ENCODE data around the gene TBKBP1.
A peak's percentile ranks its signal among the peaks of the same experiment; 100 is the strongest.

TBKBP1 gene

GRCh38 chr17:47713980-47714700 is 20.2 kb downstream of the TBKBP1 start:
- DNase-seq (ENCODE audit: low spot score), result no peak

- DNase-seq (ENCODE audit: low spot score), result no peak
Observed at GRCh38 chr17:47714773-47715396, 20.9 kb downstream of the TBKBP1 start.

GRCh38 chr17:47715669-47716325 is 21.8 kb downstream of the TBKBP1 start:
- no peak for DNase-seq (ENCODE audit: low spot score)

- no peak for DNase-seq (ENCODE audit: low spot score)
Observed at GRCh38 chr17:47716375-47716774, 22.4 kb downstream of the TBKBP1 start.

GRCh38 chr17:47717261-47717697 is 23.3 kb downstream of the TBKBP1 start:
- no peak for DNase-seq (ENCODE audit: low spot score)

DNA sequence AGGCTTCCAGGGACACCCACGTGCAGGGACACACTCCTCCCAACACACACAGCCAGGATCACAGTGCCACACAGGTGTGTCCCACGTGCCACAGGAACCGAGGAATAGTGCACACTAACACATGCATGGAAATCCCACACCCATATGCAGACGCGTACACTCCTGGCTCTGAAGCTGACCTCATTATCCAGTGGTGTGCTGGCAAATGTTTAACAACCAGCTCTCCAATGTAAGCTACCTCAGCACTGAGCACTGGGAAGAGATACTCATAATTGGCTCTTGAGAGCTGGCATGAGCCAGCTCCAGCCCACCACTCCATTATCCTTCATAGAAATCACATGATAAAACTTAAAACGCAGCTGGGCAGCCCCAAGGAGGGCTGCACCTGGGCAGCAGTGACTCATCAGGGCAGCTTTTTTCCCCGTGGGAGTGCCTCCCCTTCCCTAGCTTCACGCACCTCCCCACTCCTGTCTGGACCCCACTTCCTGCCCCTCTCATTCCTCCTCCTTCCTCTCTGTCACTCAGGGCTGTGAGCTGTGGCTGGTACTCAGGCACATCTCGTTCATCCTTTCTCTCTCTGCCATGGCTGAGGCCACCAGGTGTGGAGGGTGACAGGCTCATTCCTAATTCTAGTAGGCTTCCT is 24.1 kb downstream of the TBKBP1 start:
- no peak for DNase-seq (ENCODE audit: low spot score)

DNA sequence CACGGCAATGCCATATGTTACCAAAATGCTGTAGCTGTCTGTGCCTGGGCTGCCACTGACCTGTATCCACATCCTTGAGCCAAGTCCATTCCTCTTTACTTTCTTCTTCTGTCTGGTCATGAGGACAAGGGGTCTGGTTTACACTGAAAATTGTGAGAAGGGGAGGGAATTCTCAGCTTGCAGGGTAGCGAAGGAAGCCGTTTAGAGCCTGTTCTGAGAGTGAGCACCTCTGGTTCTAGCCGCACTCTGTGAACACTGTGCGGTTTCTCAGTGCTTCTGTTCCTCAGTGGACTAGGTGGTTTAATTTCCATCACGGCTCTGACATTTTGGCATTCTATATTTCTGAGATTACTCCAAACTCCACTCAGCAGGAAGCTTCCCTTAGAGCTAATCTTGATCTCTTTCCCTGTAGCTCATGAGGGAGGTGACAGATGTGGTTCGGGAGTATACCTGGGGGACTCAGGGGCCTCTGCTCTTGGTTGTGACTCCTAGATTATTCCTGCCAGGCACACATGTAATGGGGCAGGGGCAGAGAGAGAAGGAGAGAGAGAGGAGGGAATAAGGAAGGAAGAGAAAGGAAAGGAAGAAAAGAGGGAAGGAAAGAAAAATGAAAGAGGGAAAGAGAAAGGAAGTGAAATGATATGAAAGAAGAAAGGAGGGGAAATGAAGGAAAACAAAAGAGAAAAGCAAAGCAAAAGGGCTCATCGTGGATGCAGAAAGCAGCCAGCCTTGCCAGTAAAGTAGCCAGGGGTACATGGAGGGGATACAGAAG is 24.9 kb downstream of the TBKBP1 start:
- no peak for DNase-seq (ENCODE audit: low spot score)

- peak; percentile 71 for DNase-seq (ENCODE audit: low spot score)
Observed at GRCh38 chr17:47719411-47720152, 25.6 kb downstream of the TBKBP1 start.

GRCh38 chr17:47720196-47720595 is 26.2 kb downstream of the TBKBP1 start:
- DNase-seq (ENCODE audit: low spot score), result no peak

DNA sequence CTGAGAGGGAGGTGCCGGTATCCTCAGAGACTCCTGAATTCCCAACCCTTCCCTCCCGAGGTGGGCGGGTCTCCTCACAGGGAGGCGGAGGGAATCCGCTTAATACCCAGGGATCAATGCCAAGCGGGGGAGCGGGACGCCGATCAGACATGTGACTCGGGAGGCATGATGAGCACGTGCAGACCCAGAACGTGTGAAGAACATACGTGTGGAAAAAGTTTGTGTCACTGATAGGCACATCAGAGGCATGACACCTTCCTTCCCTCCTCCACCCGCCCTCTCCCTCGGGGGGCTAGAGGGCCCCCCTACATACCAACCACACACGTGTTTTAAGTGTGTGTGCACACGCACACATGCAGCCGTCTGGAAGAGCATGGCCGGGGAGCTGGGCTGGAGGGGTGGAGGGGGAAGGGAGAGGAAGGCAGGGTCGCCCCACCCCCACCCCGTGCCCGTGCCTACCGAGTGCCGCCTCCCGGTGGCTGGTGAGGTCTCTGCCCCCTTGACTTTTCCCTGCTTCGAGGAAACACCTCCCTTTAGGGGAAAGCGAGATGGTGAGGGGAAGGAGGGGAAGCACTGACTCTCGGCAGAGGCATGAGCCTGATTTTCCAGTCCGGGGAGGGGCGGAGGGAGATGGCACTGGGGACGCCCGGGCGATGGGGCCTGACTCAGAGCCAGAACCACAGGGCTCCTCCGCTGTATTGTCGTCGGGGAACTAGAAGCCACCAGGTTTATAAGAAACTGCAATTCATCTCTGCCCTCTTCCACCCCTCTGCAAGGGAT is 27.0 kb downstream of the TBKBP1 start:
- DNase-seq (ENCODE audit: low spot score), result peak; percentile 88

- DNase-seq (ENCODE audit: low spot score), result no peak
Observed at GRCh38 chr17:47721725-47722124, 27.8 kb downstream of the TBKBP1 start.

DNA sequence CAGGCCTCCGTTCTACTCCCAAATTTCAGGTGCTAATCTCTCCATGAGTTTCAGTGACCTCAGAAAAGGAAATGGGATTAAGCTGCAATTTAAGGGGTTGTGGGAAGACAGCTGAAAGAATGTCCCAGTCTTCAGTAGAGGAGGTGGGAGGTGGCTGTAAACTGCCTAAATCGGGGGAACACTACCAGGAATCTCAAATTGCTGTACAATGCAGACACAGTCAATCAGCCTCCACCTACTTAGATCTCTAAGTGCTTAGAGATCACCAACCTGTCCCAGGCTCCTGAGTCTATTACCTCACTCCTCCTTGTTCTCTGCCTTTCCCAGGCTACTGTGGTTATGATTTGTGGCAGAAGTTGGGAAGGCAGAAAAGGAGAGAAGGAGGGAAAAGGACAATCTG is 30.7 kb downstream of the TBKBP1 start:
- DNase-seq (ENCODE audit: low spot score), result no peak

DNA sequence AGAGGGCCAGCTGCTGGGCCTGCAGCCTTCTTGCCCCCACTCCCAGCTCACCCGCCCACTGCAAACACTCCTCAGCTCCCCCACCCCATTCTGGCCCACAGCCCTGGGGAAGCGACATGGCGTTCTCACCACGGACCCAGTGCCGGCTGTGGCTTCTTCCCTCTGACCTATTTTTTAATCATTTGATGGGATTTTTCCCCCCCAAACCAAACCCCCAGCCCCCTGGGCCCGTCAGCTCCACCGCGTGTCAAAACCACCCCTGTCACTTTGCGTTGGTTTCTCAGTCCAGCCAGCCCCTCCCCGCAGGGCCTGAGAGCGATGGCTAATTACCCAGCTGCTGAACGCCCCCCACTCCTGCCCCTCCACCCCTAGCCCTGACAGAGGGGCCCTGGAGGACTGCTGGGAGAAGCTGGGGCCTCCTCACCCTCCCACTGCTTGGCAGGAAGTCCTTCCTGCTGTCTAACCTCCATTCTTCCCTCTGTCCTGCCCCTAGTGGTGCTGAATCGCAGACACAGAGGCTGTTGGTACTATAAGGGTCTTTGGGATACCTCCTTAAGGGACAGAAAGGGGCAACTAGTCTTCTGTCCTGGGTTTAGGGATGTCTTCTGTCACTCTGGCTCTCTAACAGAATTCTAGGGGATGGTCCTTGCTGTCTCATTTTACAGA is 31.6 kb downstream of the TBKBP1 start:
- DNase-seq (ENCODE audit: low spot score), result no peak

GRCh38 chr17:47726796-47727703 is 33.1 kb downstream of the TBKBP1 start:
- no peak for DNase-seq (ENCODE audit: low spot score)

DNA sequence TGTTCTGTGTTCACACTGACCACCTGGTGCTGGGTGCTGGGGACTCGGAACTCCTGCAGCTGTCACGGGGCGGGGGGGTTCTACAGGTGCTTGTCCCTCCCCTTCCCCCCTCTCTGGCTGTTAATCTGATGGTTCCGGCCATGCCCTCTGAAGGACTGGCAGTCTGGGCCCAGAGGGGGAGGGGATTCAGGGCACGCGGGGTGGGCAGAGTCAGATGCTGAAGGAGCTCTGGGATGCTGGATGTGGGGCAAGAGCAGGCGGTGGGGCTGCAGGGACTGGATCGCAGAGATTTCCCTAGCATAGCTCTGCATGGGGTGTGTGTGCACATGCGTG is 33.7 kb downstream of the TBKBP1 start:
- DNase-seq (ENCODE audit: low spot score), result no peak

GRCh38 chr17:47728214-47728877 is 34.4 kb downstream of the TBKBP1 start:
- no peak for DNase-seq (ENCODE audit: low spot score)

- no peak for DNase-seq (ENCODE audit: low spot score)
Observed at GRCh38 chr17:47729476-47729875, 35.5 kb downstream of the TBKBP1 start.

- DNase-seq (ENCODE audit: low spot score), result no peak
Observed at GRCh38 chr17:47730681-47731080, 36.7 kb downstream of the TBKBP1 start.
